Measurements from ENCODE around the gene ANKRD34A. TPM values are rescaled to one million over a fixed set of nuclear protein-coding genes. Genes with fewer than 3 reads are reported as not detected.
A peak's percentile ranks its signal among the peaks of the same experiment; 100 is the strongest.

Gene ANKRD34A
- polyA plus RNA-seq, 1 experiment: 0.83 TPM

DNA sequence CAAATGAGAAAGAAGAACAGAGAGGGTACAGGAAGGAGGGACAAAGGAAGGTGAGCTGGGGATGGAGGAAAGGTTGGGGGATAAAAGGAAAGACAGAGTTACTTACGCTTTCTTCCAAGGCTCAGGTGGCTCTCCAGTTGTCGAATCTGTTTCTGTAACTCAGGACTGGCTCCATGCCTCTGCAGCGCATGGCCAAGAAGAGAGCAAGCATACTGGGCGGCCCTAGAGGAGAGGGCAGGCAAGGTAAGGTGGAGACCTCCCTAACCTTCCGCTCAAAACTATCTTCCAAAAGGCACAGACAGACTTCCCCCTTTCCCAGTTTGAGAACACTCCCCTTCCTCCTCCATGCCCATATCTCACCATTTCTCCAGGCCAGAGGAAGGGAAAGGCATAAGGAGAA lies 46.8 kb downstream of the ANKRD34A start:
- CTCF ChIA-PET: no interaction called here
- DNase-seq (ENCODE audit: low read depth, low spot score): no peak
- POLR2A ChIA-PET: interaction anchor here (1.4 to 2.4 kb wide), 2 partner anchors 10 to 25 kb away, joined by 12 to 15 read pairs; partner anchors contain the start of gene RBM8A
- Histone ChIP-seq H3K4me3 (ENCODE audit: low read depth, low read length) (peak overlapping the region; percentile 95), H3K9me3 (ENCODE audit: control insufficient read depth, insufficient read depth, low read length) (no peaks in the 10 kb centered on the region), H3K27ac (ENCODE audit: low read depth, low read length) (no peak overlapping the region), H3K27me3 (ENCODE audit: control insufficient read depth, insufficient read depth, low read length) (no peaks in the 10 kb centered on the region)
- TF ChIP-seq CTCF (IDR thresholded peaks at IDR 0.05; ENCODE audit: low read depth, low read length): no peak

GRCh38 chr1:145916745-145917144 lies 47.6 kb downstream of the ANKRD34A start:
- CTCF ChIA-PET: interaction anchor here (0.8 to 4.1 kb wide), 3 partner anchors 25 to 91 kb away, joined by 4 to 27 read pairs (median 11); partner anchors contain the start of gene NUDT17
- TF ChIP-seq CTCF (IDR thresholded peaks at IDR 0.05; ENCODE audit: low read depth, low read length): no peak
- Histone ChIP-seq H3K4me3 (ENCODE audit: low read depth, low read length) (no peak overlapping the region), H3K27me3 (ENCODE audit: control insufficient read depth, insufficient read depth, low read length) (no peaks in the 10 kb centered on the region), H3K9me3 (ENCODE audit: control insufficient read depth, insufficient read depth, low read length) (no peaks in the 10 kb centered on the region), H3K27ac (ENCODE audit: low read depth, low read length) (no peak overlapping the region)
- DNase-seq (ENCODE audit: low read depth, low spot score): no peak
- POLR2A ChIA-PET: no interaction called here

- ChIA-PET POLR2A (interaction anchor here (0.7 to 1.3 kb wide), 3 partner anchors 10 to 69 kb away, joined by 3 to 4 read pairs (median 4); no protein-coding TSS in a partner anchor), CTCF (interaction anchor here (5.6 to 6.8 kb wide), 2 partner anchors 21 to 68 kb away, joined by 50 to 133 read pairs; partner anchors contain the start of gene NUDT17)
- Histone ChIP-seq H3K27ac (ENCODE audit: low read depth, low read length) (no peak overlapping the region), H3K9me3 (ENCODE audit: control insufficient read depth, insufficient read depth, low read length) (no peaks in the 10 kb centered on the region), H3K27me3 (ENCODE audit: control insufficient read depth, insufficient read depth, low read length) (no peaks in the 10 kb centered on the region), H3K4me3 (ENCODE audit: low read depth, low read length) (no peak overlapping the region)
- DNase-seq (ENCODE audit: low read depth, low spot score): no peak
- TF ChIP-seq CTCF (IDR thresholded peaks at IDR 0.05; ENCODE audit: low read depth, low read length): no peak
Observed at GRCh38 chr1:145912128-145912641, 52.2 kb downstream of the ANKRD34A start.

Other genes with a start within 250 kb of the ANKRD34A start
- gene CD160, start 245.1 kb downstream of the ANKRD34A start, polyA plus RNA-seq (2011; rRNA removed): 0.05 and 0.06 TPM in 2 replicates
- 30.0 and 32.9 TPM in 2 replicates for gene RNF115, start 140.5 kb downstream of the ANKRD34A start, polyA plus RNA-seq (2011; rRNA removed)
- gene POLR3C, start 140.4 kb downstream of the ANKRD34A start, polyA plus RNA-seq (2011; rRNA removed): 67.5 and 70.6 TPM in 2 replicates
- 3.3 and 3.7 TPM in 2 replicates for gene NUDT17, start 118.9 kb downstream of the ANKRD34A start, polyA plus RNA-seq (2011; rRNA removed)
- 29.2 and 40.1 TPM in 2 replicates for gene PIAS3, start 105.5 kb downstream of the ANKRD34A start, polyA plus RNA-seq (2011; rRNA removed)
- 2.6 and 2.7 TPM in 2 replicates for gene ANKRD35, start 78.7 kb downstream of the ANKRD34A start, polyA plus RNA-seq (2011; rRNA removed)
- 0.68 and 0.78 TPM in 2 replicates for gene ITGA10, start 54.5 kb downstream of the ANKRD34A start, polyA plus RNA-seq (2011; rRNA removed)
- gene PEX11B, start 45.9 kb downstream of the ANKRD34A start, polyA plus RNA-seq (2011; rRNA removed): 44.2 and 51.1 TPM in 2 replicates
- 134 and 158 TPM in 2 replicates for gene RBM8A, start 37.1 kb downstream of the ANKRD34A start, polyA plus RNA-seq (2011; rRNA removed)
- gene LIX1L, start 6.6 kb downstream of the ANKRD34A start, polyA plus RNA-seq (2011; rRNA removed): 39.3 and 47.2 TPM in 2 replicates
- 23.1 and 25.0 TPM in 2 replicates for gene POLR3GL, start 115 bp upstream of the ANKRD34A start, polyA plus RNA-seq (2011; rRNA removed)
- gene TXNIP, start 32.0 kb upstream of the ANKRD34A start, polyA plus RNA-seq (2011; rRNA removed): 156 and 229 TPM in 2 replicates
- gene HJV, start 57.2 kb upstream of the ANKRD34A start, polyA plus RNA-seq (2011; rRNA removed): not detected in 2 replicates
- 1.5 and 1.9 TPM in 2 replicates for gene NBPF10, start 180.2 kb upstream of the ANKRD34A start, polyA plus RNA-seq (2011; rRNA removed)

Data from AG04450 (cell line).